Measurements from ENCODE around the gene C2CD3. TPM values are rescaled to one million over a fixed set of nuclear protein-coding genes. Genes with fewer than 3 reads are reported as not detected.

The C2CD3 gene
- polyA plus RNA-seq, 1 experiment, result 8.7 TPM

DNA sequence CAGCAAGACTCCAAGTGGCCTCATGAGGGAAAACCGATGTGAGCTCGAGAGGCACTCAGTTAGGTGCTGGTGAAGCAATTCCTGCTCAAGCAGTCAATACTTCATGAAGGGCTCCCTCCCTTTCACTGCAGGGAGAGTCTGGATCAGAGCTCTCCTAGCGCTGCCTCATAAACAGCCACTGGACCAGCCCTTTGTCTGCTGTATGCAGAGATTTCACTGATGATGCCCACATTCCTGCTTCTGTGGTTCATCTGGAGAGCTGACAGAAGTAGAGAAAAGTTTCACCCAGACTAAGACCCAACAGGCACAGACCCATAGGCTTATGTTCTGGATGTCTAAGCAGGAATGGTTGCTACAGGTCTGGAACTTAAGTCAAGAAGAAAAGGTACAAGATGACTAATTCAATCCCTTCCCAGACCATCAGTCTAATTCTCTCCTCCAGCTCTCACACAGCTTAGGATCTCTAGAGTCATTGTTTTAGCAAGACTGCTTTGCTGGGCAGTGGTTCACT is 192.2 kb downstream of the C2CD3 start:
- Histone ChIP-seq H3K9me3 (ENCODE audit: control insufficient read depth, insufficient read depth, low read length) (no peaks in the 10 kb centered on the region), H3K27ac (ENCODE audit: low read depth, low read length) (no peak overlapping the region), H3K4me3 (ENCODE audit: low read depth, low read length) (no peak overlapping the region), H3K27me3 (ENCODE audit: control insufficient read depth, insufficient read depth, low read length) (no peaks in the 10 kb centered on the region)
- TF ChIP-seq CTCF (IDR thresholded peaks at IDR 0.05; ENCODE audit: low read depth, low read length), result no peak
- ChIA-PET CTCF (interaction anchor here (1.2 kb wide), 1 partner anchor 15 kb away, joined by 3 read pairs; no protein-coding TSS in a partner anchor), POLR2A (no interaction called here)
- no peak for DNase-seq (ENCODE audit: low read depth, low spot score)

DNA sequence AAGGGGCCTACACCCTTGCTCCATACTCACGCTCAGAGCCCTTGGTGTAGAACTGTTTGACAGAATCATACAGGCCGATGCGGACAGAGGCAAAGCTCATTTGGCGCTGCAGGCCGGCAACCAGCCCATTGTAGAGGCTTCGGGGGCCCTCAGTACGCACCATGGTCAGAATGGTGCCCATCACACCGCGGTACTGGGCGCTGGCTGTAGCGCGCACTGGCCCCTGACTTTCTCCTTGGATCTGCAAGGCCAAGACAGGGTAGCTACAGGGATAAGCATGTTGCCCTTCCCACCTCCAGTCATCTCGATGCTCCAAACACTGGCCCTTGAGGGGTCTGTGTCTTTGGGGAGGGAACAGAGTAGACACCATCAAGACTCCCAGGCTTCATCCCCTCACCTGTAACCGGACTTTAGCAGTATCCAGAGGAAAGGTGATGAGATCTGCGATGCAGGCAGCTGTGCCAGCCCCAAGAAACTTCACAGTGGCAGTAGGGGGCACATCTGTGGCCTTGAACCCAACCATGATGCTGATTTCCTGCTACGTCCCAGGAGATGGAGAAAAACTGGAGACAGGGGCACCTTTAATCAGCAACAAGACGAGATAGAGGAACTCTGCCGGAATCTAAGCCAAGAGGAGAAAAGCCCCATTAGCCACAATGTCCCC is 192.8 kb downstream of the C2CD3 start:
- ChIA-PET CTCF (interaction anchor here (1.2 kb wide), 1 partner anchor 14 kb away, joined by 3 read pairs; no protein-coding TSS in a partner anchor), POLR2A (no interaction called here)
- no peak for TF ChIP-seq CTCF (IDR thresholded peaks at IDR 0.05; ENCODE audit: low read depth, low read length)
- H3K9me3 ChIP-seq (ENCODE audit: control insufficient read depth, insufficient read depth, low read length), result no peaks in the 10 kb centered on the region
- DNase-seq (ENCODE audit: low read depth, low spot score), result no peak
- H3K27me3 ChIP-seq (ENCODE audit: control insufficient read depth, insufficient read depth, low read length), result no peaks in the 10 kb centered on the region
- no peak overlapping the region for H3K4me3 ChIP-seq (ENCODE audit: low read depth, low read length)
- no peak overlapping the region for H3K27ac ChIP-seq (ENCODE audit: low read depth, low read length)

DNA sequence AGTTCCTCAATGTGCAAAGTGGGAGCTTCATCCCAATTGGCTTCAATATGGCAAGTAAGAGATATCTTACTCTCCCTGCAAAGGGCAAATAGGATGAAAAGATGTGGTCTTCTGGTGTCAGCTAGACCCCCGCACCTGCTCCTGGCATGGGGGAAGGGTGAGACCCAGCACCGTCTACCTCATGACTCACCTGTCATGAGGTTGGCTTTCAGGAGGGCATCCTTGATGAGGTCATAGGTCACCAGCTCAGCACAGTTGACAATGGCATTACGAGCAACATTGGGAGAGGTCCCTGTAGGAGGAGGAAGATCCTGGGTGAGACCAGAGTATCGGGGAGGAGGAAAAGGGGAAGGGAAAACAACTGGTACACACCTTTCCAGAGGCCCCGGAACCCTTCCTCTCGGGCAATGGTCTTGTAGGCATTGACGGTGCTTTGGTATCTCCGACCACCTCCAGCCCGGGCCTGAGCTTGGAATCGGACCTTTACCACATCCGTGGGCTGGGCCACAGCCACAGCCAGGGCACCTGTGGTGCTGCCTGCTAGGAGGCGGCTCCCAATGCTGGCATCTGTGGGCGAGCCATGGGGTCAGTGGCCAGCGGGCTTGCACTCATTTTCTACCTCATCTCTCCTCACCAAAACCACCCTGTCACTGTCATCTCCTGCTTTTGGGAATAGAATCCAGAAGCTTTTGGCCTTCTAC is 194.2 kb downstream of the C2CD3 start:
- ChIA-PET POLR2A (no interaction called here), CTCF (no interaction called here)
- Histone ChIP-seq H3K27me3 (ENCODE audit: control insufficient read depth, insufficient read depth, low read length) (no peaks in the 10 kb centered on the region), H3K9me3 (ENCODE audit: control insufficient read depth, insufficient read depth, low read length) (no peaks in the 10 kb centered on the region), H3K4me3 (ENCODE audit: low read depth, low read length) (no peak overlapping the region), H3K27ac (ENCODE audit: low read depth, low read length) (no peak overlapping the region)
- no peak for DNase-seq (ENCODE audit: low read depth, low spot score)
- TF ChIP-seq CTCF (IDR thresholded peaks at IDR 0.05; ENCODE audit: low read depth, low read length), result no peak

GRCh38 chr11:73975479-73975757 is 195.4 kb downstream of the C2CD3 start:
- H3K27ac ChIP-seq (ENCODE audit: low read depth, low read length), result no peak overlapping the region
- CTCF ChIA-PET, result interaction anchor here (0.5 to 1.2 kb wide), 2 partner anchors 12 to 474 kb away, joined by 3 to 4 read pairs; no protein-coding TSS in a partner anchor
- H3K4me3 ChIP-seq (ENCODE audit: low read depth, low read length), result no peak overlapping the region
- no peaks in the 10 kb centered on the region for H3K27me3 ChIP-seq (ENCODE audit: control insufficient read depth, insufficient read depth, low read length)
- H3K9me3 ChIP-seq (ENCODE audit: control insufficient read depth, insufficient read depth, low read length), result no peaks in the 10 kb centered on the region
- POLR2A ChIA-PET, result no interaction called here
- TF ChIP-seq CTCF (IDR thresholded peaks at IDR 0.05; ENCODE audit: low read depth, low read length), result no peak
- no peak for DNase-seq (ENCODE audit: low read depth, low spot score)
